ENCODE results near the gene TYK2. TPM values are rescaled to one million over a fixed set of nuclear protein-coding genes. Genes with fewer than 3 reads are reported as not detected.

Gene TYK2
- total and polyA plus RNA-seq, 2 of the 13 experiments (the other 11 are each of a cell fraction or from before 2014, with no cell fraction given): 38.8 to 60.1 TPM

DNA sequence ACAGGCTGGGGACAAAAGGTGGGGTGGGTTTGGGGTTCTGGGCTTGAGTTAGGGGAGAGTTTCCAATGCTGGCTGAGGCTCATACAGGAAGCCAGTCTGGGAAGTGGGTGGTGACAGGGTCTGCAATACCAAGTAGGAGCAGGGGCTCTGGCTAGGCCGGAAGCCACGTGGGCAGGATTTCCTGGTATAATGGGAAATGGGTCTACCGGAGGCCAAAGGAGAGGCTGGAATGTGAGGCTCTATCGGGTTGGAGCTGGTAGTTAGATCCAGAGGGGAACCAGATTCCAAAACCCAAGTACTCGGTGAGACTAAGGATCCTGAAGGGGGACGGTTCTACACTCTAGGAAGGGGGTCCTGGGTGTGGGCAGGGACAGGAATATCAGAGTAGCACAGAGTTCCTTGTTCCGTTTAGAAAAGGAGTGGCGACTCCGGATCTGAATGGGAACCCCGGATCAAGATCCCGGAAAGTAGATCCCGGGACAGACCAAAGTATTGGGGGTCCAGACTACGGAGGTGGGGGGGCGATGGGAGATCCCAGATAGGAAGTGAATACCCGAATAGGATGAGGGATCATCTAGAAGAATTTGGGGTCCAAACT lies 22.2 kb upstream of the TYK2 start:
- intact Hi-C loops (cut with micrococcal nuclease; ENCODE audit: unreplicated experiment) (no loop called here), in situ Hi-C loops (cut with HindIII; ENCODE audit: extremely low pct_ligation_motif_present, low pct_unique_long_range_greater_than_20kb) (no loop called here)
- no TSS peak for BruUV-seq (replicated peaks)
- Histone ChIP-seq H3K9ac (ENCODE audit: insufficient read depth, low read depth, low read length) (peak overlapping the region; percentile 91), H3K79me2 (ENCODE audit: insufficient read depth, low read length) (peaks cover 48% of the 10 kb centered on the region), H3K4me2 (ENCODE audit: low read depth, low read length) (peak overlapping the region; percentile 100), H3K4me3 (replicated peaks in 1 of 3; ENCODE audit: insufficient read depth in 1 of 3, low read depth in 2 of 3, low read length in 3 of 3) (peak overlapping the region; percentile 87 to 93 (median 90)), H3K9me3 (ENCODE audit: low read length) (no peaks in the 10 kb centered on the region), H3K4me1 (ENCODE audit: insufficient read depth, low read length) (peaks cover 17% of the 10 kb centered on the region), H2AFZ (ENCODE audit: low read length) (no peak overlapping the region), H3K27me3 (ENCODE audit: control insufficient read depth in 1 of 2, insufficient read depth in 2 of 2, low read length in 2 of 2) (peaks cover 0 to 21% of the 10 kb centered on the region in 2 experiments; a peak in 3 of 5 replicates), H3K36me3 (replicated peaks in 1 of 2; ENCODE audit: control insufficient read depth in 1 of 2, insufficient read depth in 2 of 2, low read length in 2 of 2) (peaks cover 2 to 13% of the 10 kb centered on the region in 2 experiments; a peak in 4 of 5 replicates), H4K20me1 (ENCODE audit: insufficient read depth, low read length) (peaks cover 16% of the 10 kb centered on the region; the same call in 1 of the 2 replicates), H3K27ac (ENCODE audit: extremely low read length, insufficient read depth, low read length) (peak overlapping the region; percentile 62)
- DNase-seq (ENCODE audit: low spot score): peak; percentile 64
- FAIRE-seq: peak; percentile 60
- CTCF ChIA-PET (ENCODE audit: low intra/inter-chr PET ratio, low total read pairs): interaction anchor here (3.7 to 4.0 kb wide), 2 partner anchors 14 to 22 kb away, joined by 37 to 40 read pairs; no protein-coding TSS in a partner anchor
- 2% methylated on average over 15 of the region's 15 CpGs for WGBS (ENCODE audit: low lambda C conversion rate)
- peak; percentile 24 for ATAC-seq
- POLR2A ChIA-PET: interaction anchor here (1.5 to 1.8 kb wide), 3 partner anchors 68 to 142 kb away, joined by 4 read pairs; partner anchors contain the start of gene RAVER1
- no peak for TF ChIP-seq ZNF550 (CRISPR knock-in tag; IDR thresholded peaks at IDR 0.05; ENCODE audit: borderline replicate concordance)
- TF ChIP-seq HDAC2 (CRISPR knock-in tag; IDR thresholded peaks at IDR 0.05): 0 out of 2 replicates have a peak, but pooled peaks have one; percentile 31
- peak; percentile 29; the same call in 1 of the 2 replicates for TF ChIP-seq MYC (CRISPR knock-in tag; IDR thresholded peaks at IDR 0.05; ENCODE audit: borderline replicate concordance)
- TF ChIP-seq KAT8 (CRISPR knock-in tag; IDR thresholded peaks at IDR 0.05): peak; percentile 64; the same call in 1 of the 2 replicates
- TF ChIP-seq ELF1 (CRISPR knock-in tag; IDR thresholded peaks at IDR 0.05): peak; percentile 60
- TF ChIP-seq NFYB (CRISPR knock-in tag; IDR thresholded peaks at IDR 0.05): peak; percentile 29; the same call in 1 of the 2 replicates
- peak; percentile 65 for TF ChIP-seq PHF20 (CRISPR knock-in tag; IDR thresholded peaks at IDR 0.05)
- peak; percentile 72 for TF ChIP-seq SAP130 (CRISPR knock-in tag; IDR thresholded peaks at IDR 0.05; ENCODE audit: low read depth)
- peak; percentile 78 for TF ChIP-seq GATAD1 (CRISPR knock-in tag; IDR thresholded peaks at IDR 0.05)
- TF ChIP-seq, protein P1, sequence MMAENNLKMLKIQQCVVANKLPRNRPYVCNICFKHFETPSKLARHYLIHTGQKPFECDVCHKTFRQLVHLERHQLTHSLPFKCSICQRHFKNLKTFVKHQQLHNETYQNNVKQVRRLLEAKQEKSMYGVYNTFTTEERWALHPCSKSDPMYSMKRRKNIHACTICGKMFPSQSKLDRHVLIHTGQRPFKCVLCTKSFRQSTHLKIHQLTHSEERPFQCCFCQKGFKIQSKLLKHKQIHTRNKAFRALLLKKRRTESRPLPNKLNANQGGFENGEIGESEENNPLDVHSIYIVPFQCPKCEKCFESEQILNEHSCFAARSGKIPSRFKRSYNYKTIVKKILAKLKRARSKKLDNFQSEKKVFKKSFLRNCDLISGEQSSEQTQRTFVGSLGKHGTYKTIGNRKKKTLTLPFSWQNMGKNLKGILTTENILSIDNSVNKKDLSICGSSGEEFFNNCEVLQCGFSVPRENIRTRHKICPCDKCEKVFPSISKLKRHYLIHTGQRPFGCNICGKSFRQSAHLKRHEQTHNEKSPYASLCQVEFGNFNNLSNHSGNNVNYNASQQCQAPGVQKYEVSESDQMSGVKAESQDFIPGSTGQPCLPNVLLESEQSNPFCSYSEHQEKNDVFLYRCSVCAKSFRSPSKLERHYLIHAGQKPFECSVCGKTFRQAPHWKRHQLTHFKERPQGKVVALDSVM (CRISPR knock-in tag; IDR thresholded peaks at IDR 0.05): peak; percentile 98
- no peak for TF ChIP-seq CHCHD3 (CRISPR knock-in tag; IDR thresholded peaks at IDR 0.05)
- peak; percentile 67; the same call in 1 of the 2 replicates for TF ChIP-seq GABPB1 (CRISPR knock-in tag; IDR thresholded peaks at IDR 0.05)
- TF ChIP-seq, protein P2, sequence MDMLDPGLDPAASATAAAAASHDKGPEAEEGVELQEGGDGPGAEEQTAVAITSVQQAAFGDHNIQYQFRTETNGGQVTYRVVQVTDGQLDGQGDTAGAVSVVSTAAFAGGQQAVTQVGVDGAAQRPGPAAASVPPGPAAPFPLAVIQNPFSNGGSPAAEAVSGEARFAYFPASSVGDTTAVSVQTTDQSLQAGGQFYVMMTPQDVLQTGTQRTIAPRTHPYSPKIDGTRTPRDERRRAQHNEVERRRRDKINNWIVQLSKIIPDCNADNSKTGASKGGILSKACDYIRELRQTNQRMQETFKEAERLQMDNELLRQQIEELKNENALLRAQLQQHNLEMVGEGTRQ (IDR thresholded peaks at IDR 0.05; ENCODE audit: low read depth, low read length): peak; percentile 32; the same call in 1 of the 2 replicates
- TF ChIP-seq, protein P2 (CRISPR knock-in tag; IDR thresholded peaks at IDR 0.05; ENCODE audit: borderline replicate concordance): peak; percentile 74; the same call in 1 of the 2 replicates
- TF ChIP-seq, protein P3, sequence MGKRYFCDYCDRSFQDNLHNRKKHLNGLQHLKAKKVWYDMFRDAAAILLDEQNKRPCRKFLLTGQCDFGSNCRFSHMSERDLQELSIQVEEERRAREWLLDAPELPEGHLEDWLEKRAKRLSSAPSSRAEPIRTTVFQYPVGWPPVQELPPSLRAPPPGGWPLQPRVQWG (CRISPR knock-in tag; IDR thresholded peaks at IDR 0.05; ENCODE audit: borderline replicate concordance, low read depth): no peak
- TF ChIP-seq, protein P4, sequence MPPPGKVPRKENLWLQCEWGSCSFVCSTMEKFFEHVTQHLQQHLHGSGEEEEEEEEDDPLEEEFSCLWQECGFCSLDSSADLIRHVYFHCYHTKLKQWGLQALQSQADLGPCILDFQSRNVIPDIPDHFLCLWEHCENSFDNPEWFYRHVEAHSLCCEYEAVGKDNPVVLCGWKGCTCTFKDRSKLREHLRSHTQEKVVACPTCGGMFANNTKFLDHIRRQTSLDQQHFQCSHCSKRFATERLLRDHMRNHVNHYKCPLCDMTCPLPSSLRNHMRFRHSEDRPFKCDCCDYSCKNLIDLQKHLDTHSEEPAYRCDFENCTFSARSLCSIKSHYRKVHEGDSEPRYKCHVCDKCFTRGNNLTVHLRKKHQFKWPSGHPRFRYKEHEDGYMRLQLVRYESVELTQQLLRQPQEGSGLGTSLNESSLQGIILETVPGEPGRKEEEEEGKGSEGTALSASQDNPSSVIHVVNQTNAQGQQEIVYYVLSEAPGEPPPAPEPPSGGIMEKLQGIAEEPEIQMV (CRISPR knock-in tag; IDR thresholded peaks at IDR 0.05; ENCODE audit: low read depth): no peak
- TF ChIP-seq, protein P5, sequence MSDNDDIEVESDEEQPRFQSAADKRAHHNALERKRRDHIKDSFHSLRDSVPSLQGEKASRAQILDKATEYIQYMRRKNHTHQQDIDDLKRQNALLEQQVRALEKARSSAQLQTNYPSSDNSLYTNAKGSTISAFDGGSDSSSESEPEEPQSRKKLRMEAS (IDR thresholded peaks at IDR 0.05): peak; percentile 74
- peak; percentile 65 for TF ChIP-seq THAP11 (CRISPR knock-in tag; IDR thresholded peaks at IDR 0.05)
